ENCODE measurements around the gene SEMA6A. TPM values are rescaled to one million over a fixed set of nuclear protein-coding genes. Genes with fewer than 3 reads are reported as not detected.

Gene SEMA6A
- polyA plus RNA-seq, 2 of the 4 experiments (the other 2 are of a cell fraction): 0.01 TPM; not detected in 1

DNA sequence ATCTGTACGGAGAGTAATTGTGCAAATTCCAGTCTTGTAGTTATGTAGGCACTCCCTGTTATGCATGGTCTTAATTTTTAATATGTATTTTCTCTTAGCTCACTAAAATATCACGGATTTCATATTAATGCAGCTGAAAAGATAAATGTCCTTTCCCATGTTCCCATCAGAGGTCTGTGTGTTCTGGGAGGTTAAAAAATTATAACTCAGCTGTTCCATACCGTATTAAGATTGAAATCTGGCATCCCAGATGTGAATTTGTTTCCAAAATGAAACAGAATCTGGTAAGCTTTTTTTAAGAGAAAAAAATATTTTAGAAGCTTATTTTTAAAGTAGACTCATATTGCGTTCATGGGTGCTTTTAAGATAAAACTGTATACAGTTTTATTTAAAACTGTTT is 44.3 kb downstream of the SEMA6A start:
- ChIA-PET CTCF (no interaction called here), POLR2A (no interaction called here)
- Histone ChIP-seq H3K27ac (no peak overlapping the region), H3K4me1 (no peaks in the 10 kb centered on the region), H3K4me3 (no peak overlapping the region), H3K4me2 (no peak overlapping the region), H3K9me3 (no peaks in the 10 kb centered on the region)
- DNase-seq (ENCODE audit: low read depth in 1 of 2, low spot score in 1 of 2) (no peak), FAIRE-seq (no peak), ATAC-seq (no peak)
- WGBS (ENCODE audit: missing lambda C conversion rate): 11% methylated on average over 4 of the region's 4 CpGs
- TF ChIP-seq ZSCAN20 (CRISPR knock-in tag; IDR thresholded peaks at IDR 0.05) (no peak), MYC (IDR thresholded peaks at IDR 0.05; ENCODE audit: borderline replicate concordance, low read length) (no peak), RARB (CRISPR knock-in tag; IDR thresholded peaks at IDR 0.05) (no peak), FOXS1 (CRISPR knock-in tag; IDR thresholded peaks at IDR 0.05) (no peak), SMC3 (IDR thresholded peaks at IDR 0.05) (no peak), ZC3H11A (IDR thresholded peaks at IDR 0.05) (no peak), PHF8 (IDR thresholded peaks at IDR 0.05; ENCODE audit: borderline replicate concordance, low read depth) (no peak), RFX5 (IDR thresholded peaks at IDR 0.05) (no peak), CHD2 (IDR thresholded peaks at IDR 0.05; ENCODE audit: low read length, partially characterized antibody) (no peak), EHF (CRISPR knock-in tag; IDR thresholded peaks at IDR 0.05) (no peak), BHLHE40 (IDR thresholded peaks at IDR 0.05; ENCODE audit: low read depth, low read length) (no peak), FOSL2 (IDR thresholded peaks at IDR 0.05) (no peak), FOSL2 (CRISPR knock-in tag; IDR thresholded peaks at IDR 0.05) (no peak)
- TF ChIP-seq, protein P1, sequence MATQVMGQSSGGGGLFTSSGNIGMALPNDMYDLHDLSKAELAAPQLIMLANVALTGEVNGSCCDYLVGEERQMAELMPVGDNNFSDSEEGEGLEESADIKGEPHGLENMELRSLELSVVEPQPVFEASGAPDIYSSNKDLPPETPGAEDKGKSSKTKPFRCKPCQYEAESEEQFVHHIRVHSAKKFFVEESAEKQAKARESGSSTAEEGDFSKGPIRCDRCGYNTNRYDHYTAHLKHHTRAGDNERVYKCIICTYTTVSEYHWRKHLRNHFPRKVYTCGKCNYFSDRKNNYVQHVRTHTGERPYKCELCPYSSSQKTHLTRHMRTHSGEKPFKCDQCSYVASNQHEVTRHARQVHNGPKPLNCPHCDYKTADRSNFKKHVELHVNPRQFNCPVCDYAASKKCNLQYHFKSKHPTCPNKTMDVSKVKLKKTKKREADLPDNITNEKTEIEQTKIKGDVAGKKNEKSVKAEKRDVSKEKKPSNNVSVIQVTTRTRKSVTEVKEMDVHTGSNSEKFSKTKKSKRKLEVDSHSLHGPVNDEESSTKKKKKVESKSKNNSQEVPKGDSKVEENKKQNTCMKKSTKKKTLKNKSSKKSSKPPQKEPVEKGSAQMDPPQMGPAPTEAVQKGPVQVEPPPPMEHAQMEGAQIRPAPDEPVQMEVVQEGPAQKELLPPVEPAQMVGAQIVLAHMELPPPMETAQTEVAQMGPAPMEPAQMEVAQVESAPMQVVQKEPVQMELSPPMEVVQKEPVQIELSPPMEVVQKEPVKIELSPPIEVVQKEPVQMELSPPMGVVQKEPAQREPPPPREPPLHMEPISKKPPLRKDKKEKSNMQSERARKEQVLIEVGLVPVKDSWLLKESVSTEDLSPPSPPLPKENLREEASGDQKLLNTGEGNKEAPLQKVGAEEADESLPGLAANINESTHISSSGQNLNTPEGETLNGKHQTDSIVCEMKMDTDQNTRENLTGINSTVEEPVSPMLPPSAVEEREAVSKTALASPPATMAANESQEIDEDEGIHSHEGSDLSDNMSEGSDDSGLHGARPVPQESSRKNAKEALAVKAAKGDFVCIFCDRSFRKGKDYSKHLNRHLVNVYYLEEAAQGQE (IDR thresholded peaks at IDR 0.05): no peak
- TF ChIP-seq, protein P2, sequence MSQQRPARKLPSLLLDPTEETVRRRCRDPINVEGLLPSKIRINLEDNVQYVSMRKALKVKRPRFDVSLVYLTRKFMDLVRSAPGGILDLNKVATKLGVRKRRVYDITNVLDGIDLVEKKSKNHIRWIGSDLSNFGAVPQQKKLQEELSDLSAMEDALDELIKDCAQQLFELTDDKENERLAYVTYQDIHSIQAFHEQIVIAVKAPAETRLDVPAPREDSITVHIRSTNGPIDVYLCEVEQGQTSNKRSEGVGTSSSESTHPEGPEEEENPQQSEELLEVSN (IDR thresholded peaks at IDR 0.05; ENCODE audit: borderline replicate concordance, low read depth): no peak
- TF ChIP-seq, protein P3, sequence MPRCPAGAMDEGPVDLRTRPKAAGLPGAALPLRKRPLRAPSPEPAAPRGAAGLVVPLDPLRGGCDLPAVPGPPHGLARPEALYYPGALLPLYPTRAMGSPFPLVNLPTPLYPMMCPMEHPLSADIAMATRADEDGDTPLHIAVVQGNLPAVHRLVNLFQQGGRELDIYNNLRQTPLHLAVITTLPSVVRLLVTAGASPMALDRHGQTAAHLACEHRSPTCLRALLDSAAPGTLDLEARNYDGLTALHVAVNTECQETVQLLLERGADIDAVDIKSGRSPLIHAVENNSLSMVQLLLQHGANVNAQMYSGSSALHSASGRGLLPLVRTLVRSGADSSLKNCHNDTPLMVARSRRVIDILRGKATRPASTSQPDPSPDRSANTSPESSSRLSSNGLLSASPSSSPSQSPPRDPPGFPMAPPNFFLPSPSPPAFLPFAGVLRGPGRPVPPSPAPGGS (IDR thresholded peaks at IDR 0.05): no peak
- TF ChIP-seq, protein P4, sequence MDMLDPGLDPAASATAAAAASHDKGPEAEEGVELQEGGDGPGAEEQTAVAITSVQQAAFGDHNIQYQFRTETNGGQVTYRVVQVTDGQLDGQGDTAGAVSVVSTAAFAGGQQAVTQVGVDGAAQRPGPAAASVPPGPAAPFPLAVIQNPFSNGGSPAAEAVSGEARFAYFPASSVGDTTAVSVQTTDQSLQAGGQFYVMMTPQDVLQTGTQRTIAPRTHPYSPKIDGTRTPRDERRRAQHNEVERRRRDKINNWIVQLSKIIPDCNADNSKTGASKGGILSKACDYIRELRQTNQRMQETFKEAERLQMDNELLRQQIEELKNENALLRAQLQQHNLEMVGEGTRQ (IDR thresholded peaks at IDR 0.05): no peak

DNA sequence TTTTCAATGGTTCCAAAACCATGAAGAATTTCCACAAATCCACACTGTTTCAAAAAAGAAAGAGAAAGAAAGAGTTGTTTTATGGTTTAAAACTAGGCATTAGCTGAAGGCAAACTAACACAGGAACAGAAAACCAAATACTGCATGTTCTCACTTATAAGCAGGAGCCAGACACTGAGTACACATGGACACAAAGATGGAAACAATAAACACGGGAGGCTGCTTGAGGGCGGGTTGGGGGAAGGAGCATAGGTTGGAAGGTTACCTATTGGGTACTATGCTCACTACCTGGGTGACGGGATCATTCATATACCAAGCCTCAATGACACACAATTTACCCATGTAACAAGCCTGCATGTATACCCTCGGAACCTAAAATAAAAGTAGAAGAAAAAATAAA is 45.0 kb downstream of the SEMA6A start:
- DNase-seq (ENCODE audit: low read depth in 1 of 2, low spot score in 1 of 2): no peak
- H3K9me3 ChIP-seq: no peaks in the 10 kb centered on the region
- 7% methylated on average over 4 of the region's 4 CpGs for WGBS (ENCODE audit: missing lambda C conversion rate)
- ChIA-PET CTCF (no interaction called here), POLR2A (no interaction called here)
- H3K4me2 ChIP-seq: no peak overlapping the region
- no peak overlapping the region for H3K4me3 ChIP-seq
- no peak for ATAC-seq
- no peak overlapping the region for H3K27ac ChIP-seq
- TF ChIP-seq POLR2A (IDR thresholded peaks at IDR 0.05; ENCODE audit: low read length) (no peak), TP53 (CRISPR knock-in tag; IDR thresholded peaks at IDR 0.05) (no peak), RARB (CRISPR knock-in tag; IDR thresholded peaks at IDR 0.05) (no peak), EHMT2 (IDR thresholded peaks at IDR 0.05; ENCODE audit: low read depth) (no peak), RCOR1 (IDR thresholded peaks at IDR 0.05; ENCODE audit: low read depth, low read length) (no peak), HOXB5 (CRISPR knock-in tag; IDR thresholded peaks at IDR 0.05) (no peak), FOSL2 (IDR thresholded peaks at IDR 0.05) (no peak), FOSL2 (CRISPR knock-in tag; IDR thresholded peaks at IDR 0.05) (no peak), ZC3H11A (IDR thresholded peaks at IDR 0.05) (no peak)
- TF ChIP-seq, protein P5, sequence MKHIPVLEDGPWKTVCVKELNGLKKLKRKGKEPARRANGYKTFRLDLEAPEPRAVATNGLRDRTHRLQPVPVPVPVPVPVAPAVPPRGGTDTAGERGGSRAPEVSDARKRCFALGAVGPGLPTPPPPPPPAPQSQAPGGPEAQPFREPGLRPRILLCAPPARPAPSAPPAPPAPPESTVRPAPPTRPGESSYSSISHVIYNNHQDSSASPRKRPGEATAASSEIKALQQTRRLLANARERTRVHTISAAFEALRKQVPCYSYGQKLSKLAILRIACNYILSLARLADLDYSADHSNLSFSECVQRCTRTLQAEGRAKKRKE (CRISPR knock-in tag; IDR thresholded peaks at IDR 0.05; ENCODE audit: low read depth): no peak
- H3K4me1 ChIP-seq: no peaks in the 10 kb centered on the region
- FAIRE-seq: no peak

All from A549 (cell line).